Body of pancreas (tissue), 4 donors: ENCODE measurements around the gene MBP.

Experiments
- CTCF ChIP-seq, 7 experiments: fragments of 450-650 bp in 4 of 7; fragments of 200-600 bp in 3 of 7; sonication (generic) in 3 of 7; IDR thresholded peaks; one replicate each; pipeline ENCODE4 v1.5.1; 2016 to 2019; ENCODE audit warnings: antibody characterized with exemption in 7 of 7
- POLR2A ChIP-seq, 3 donors: fragments of 450-650 bp; IDR thresholded peaks; one replicate each; pipeline ENCODE4 v1.6.1; 2016; ENCODE audit warnings: antibody characterized with exemption in 3 of 3, mild to moderate bottlenecking in 2 of 3

- TF ChIP-seq CTCF (IDR thresholded peaks at IDR 0.05) (no peak), POLR2A (IDR thresholded peaks at IDR 0.05) (no peak)
These were observed 14.9 kb upstream of the MBP start for GRCh38 chr18:77147418-77147852.
